T-helper 1 cell treated with Interleukin-12 subunit alpha and Interleukin-12 subunit beta and Interleukin-4 antibody, amounts not matched to agents 30 μg/mL and 1 μg/mL, for 36 hours (primary cell): ENCODE results near the gene STK17A.

Experiments
- H3K27ac Mint-ChIP-seq: one replicate; pipeline ENCODE4 v1.8.0; 2021; ENCODE audit warnings: mild to moderate bottlenecking, mixed read lengths
- H3K27me3 Mint-ChIP-seq: one replicate; pipeline ENCODE4 v1.8.0; 2021; ENCODE audit warnings: low read depth, mixed read lengths
- H3K36me3 Mint-ChIP-seq: one replicate; pipeline ENCODE4 v1.8.0; 2021; ENCODE audit warnings: low read depth, mixed read lengths
- H3K4me1 Mint-ChIP-seq: one replicate; pipeline ENCODE4 v1.8.0; 2021; ENCODE audit warnings: low read depth, mixed read lengths
- H3K4me3 Mint-ChIP-seq: one replicate; pipeline ENCODE4 v1.8.0; 2021; ENCODE audit warnings: mild to moderate bottlenecking, moderate library complexity, mixed read lengths
- H3K9me3 Mint-ChIP-seq: one replicate; pipeline ENCODE4 v1.8.0; 2021; ENCODE audit warnings: mixed read lengths

STK17A gene

DNA sequence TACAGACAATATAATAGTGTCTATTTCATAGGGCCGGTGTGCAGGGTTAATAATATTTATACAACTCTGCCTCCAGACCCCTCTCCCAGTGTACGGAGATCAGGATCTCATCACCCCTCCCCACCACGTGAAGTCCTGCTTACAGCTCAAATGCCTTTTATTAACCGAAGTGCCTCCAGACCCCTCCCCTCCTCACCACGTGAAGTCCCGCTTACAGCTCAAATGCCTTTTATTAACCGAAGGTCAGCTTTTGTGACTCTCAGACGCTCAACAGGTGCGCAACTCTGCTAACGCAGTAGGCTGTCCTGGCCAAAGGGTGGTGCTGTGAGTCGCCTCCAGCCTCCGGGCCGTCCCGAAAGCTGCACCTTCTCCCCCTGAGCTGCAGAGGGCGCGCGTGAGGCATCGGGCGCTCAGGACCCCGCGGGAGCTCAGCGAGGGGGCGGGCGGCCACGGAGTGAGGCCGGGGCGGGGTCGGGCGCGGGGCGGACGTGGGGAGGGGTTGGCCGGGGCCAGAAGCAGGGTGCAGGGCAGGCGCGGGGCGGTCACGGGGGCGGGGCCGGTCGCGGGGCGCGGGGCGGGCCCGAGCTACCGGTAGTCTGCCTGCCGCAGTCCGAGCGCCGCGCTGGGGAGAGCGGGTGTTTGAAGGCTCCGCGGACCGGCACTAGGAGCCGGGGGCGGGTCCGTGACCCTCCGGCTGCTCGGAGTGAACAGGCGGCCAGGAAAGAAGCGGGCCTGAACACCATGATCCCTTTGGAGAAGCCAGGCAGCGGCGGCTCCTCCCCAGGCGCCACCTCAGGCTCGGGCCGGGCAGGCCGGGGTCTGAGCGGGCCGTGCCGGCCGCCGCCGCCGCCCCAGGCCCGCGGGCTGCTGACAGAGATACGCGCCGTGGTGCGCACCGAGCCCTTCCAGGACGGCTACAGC is at the start of gene STK17A:
Gene STK17A, plus strand, starts transcription at position 606 of the 921 bp plus-strand sequence. Its CDS starts 136 bp downstream, at position 742.
- Mint-ChIP-seq H3K27ac (peak within 1 kb of the TSS; percentile 97), H3K4me3 (peak within 1 kb of the TSS; percentile 91), H3K27me3 (peaks cover 24% of the 10 kb centered on the region), H3K36me3 (peaks cover 32% of the 10 kb centered on the region), H3K4me1 (peaks cover 30% of the 10 kb centered on the region), H3K9me3 (no peaks in the 10 kb centered on the region)

DNA sequence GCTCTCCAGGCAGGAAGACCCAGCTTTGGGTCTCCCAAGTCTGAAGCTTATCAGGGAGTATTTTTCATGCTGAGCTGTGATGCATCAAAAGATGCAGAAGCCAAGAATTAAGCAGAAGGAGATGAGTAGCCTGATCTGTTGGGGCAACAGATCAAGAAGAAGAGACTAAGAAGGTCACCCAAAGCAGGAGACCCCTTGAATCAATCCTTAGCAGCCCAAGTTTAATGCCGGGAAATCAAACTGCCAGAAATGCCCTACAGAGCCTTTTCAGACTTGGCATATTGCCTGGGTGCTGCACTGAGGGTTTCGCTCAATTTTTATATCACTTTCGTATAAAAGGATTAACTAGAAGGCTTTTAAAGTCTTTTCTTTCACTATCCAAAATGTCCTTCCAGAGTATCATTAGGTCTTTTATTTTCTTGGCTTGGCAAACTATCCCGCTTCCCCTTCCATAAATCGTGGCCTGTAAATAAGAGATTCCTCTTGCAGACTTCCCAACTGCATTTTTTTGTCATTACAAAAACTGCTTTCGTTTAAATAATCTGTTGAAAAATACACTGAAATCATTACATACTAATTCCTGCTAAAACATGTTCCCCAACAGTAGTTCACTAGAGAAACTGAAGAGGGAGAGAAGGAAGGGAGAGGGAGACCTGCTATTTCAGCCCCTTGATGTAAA is 49.0 kb upstream of the STK17A start:
- H3K36me3 Mint-ChIP-seq = no peaks in the 10 kb centered on the region
- H3K27ac Mint-ChIP-seq = no peak overlapping the region
- H3K4me3 Mint-ChIP-seq = no peak overlapping the region
- no peaks in the 10 kb centered on the region for H3K9me3 Mint-ChIP-seq
- H3K27me3 Mint-ChIP-seq = peaks cover 4% of the 10 kb centered on the region
- no peaks in the 10 kb centered on the region for H3K4me1 Mint-ChIP-seq

- Mint-ChIP-seq H3K4me1 (no peaks in the 10 kb centered on the region), H3K27ac (no peak overlapping the region), H3K27me3 (peaks cover 4% of the 10 kb centered on the region), H3K36me3 (no peaks in the 10 kb centered on the region), H3K9me3 (no peaks in the 10 kb centered on the region), H3K4me3 (no peak overlapping the region)
These were observed 47.9 kb upstream of the STK17A start for GRCh38 chr7:43535031-43535451.

DNA sequence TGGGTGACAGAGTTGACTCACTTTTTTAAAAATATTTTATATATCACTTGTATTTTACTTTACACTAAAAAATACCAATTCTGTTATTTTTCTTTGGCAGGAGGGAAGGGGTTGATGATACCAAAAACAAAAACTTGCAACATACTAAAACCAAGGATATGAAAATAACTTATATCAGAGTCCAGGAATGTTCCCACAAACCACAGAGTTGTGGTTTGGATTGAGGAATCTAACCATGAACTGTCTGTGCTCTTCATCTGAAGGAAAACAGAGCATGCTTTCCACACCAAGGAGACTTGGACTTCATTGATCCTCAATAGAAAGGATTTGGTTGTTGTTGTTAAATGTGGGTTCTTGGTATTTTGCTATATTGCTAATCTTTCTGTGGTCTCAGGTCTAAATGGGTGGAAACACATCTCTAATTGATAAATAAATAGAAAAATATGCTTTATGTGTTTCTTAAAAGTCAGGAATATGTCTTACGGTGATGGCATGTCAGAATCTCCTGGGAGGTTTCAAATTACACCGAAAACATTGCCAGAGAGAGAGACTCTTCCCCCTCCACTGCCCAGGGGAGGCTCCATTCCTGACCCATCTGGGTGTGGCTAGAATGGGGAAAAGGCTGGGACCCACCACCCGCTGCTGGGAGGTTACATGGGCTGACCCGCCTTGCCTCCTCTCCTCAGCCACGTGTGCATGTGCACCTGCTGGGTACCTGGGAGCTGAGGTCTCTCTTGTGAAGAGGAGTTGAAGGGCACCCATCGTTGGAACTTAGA is 46.9 kb upstream of the STK17A start:
- H3K27ac Mint-ChIP-seq = no peak overlapping the region
- H3K27me3 Mint-ChIP-seq = peaks cover 5% of the 10 kb centered on the region
- H3K36me3 Mint-ChIP-seq = no peaks in the 10 kb centered on the region
- H3K9me3 Mint-ChIP-seq = no peaks in the 10 kb centered on the region
- no peak overlapping the region for H3K4me3 Mint-ChIP-seq
- no peaks in the 10 kb centered on the region for H3K4me1 Mint-ChIP-seq

DNA sequence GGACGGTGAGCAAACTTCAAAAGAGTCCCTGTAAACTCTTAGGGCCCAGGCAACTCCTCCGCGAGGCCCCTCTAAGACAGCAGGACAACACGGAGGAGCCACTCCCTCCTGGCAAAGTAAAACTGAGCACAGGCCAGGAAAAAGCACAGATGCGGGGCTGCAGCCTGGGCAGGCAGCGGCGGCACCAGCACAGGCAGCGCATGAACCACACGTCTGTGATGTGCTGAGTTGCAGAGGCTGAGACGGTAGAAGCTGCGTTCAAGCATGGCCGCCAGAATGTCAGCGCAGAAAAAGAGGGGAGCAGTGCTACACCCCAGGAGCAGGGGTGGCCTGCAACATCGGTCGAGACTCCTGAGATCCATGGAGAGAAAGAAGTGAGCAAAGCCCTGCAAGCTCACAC is 46.1 kb upstream of the STK17A start:
- Mint-ChIP-seq H3K27ac (no peak overlapping the region), H3K4me1 (no peaks in the 10 kb centered on the region), H3K27me3 (peaks cover 7% of the 10 kb centered on the region), H3K4me3 (no peak overlapping the region), H3K9me3 (no peaks in the 10 kb centered on the region), H3K36me3 (no peaks in the 10 kb centered on the region)

DNA sequence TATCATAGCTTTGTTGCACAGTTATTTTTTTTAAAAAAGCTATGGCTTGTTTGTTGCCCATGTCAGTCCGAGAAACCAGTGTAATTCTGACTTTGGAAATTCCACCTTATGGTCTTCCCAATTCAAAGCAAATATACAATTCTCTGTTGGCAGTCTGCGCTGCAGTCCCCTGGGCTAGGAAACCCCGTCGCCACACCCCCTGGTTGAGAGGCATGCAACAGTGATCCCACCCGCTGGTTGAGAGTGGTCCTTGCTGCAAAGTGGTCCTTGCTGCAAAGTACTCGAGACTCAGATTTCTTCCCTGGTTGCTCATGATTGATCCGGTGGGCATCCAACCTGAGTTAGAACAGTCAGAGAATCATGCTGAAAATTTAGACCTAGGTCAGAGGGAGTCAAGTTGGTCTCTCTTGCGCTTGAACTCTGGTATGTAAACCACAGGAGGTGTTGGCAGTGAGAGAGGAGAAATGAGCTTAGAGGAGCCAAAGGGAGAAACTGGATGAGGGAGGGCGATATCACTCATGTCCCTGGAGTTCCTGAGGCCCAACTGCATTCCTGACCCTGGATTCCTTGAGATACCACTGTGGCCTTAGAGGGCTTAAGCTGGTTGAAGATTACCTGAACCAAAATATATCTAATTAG is 45.0 kb upstream of the STK17A start:
- Mint-ChIP-seq H3K27ac (no peak overlapping the region), H3K4me1 (no peaks in the 10 kb centered on the region), H3K27me3 (peaks cover 12% of the 10 kb centered on the region), H3K36me3 (no peaks in the 10 kb centered on the region), H3K9me3 (no peaks in the 10 kb centered on the region), H3K4me3 (no peak overlapping the region)

DNA sequence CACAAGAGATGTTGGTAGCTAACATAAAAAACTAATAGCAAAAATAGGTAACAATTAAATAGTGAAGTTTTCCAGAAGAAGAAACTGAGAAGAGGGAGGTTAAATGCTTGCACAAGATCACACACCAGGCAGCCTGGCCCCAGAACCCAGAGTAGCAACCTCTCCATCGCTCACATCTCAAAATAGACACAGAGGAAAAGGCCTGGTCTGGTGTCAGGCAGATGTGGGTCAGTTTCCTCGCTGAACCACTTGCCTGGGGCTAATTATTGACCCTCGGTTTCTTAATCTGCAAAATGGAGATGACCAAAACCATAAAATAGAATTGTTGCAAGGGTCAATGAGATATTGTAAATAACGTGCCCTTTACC is 44.5 kb upstream of the STK17A start:
- Mint-ChIP-seq H3K4me3 (no peak overlapping the region), H3K36me3 (no peaks in the 10 kb centered on the region), H3K9me3 (no peaks in the 10 kb centered on the region), H3K27ac (no peak overlapping the region), H3K27me3 (peaks cover 12% of the 10 kb centered on the region), H3K4me1 (no peaks in the 10 kb centered on the region)

- Mint-ChIP-seq H3K27me3 (peaks cover 22% of the 10 kb centered on the region), H3K4me3 (no peak overlapping the region), H3K27ac (no peak overlapping the region), H3K36me3 (no peaks in the 10 kb centered on the region), H3K4me1 (no peaks in the 10 kb centered on the region), H3K9me3 (no peaks in the 10 kb centered on the region)
These were observed 42.4 kb upstream of the STK17A start for GRCh38 chr7:43540471-43540870.

- peaks cover 35% of the 10 kb centered on the region for H3K27me3 Mint-ChIP-seq
- H3K9me3 Mint-ChIP-seq = no peaks in the 10 kb centered on the region
- no peaks in the 10 kb centered on the region for H3K36me3 Mint-ChIP-seq
- no peak overlapping the region for H3K4me3 Mint-ChIP-seq
- H3K4me1 Mint-ChIP-seq = no peaks in the 10 kb centered on the region
- no peak overlapping the region for H3K27ac Mint-ChIP-seq
These were observed 40.2 kb upstream of the STK17A start for GRCh38 chr7:43542716-43543115.

- Mint-ChIP-seq H3K36me3 (no peaks in the 10 kb centered on the region), H3K4me1 (no peaks in the 10 kb centered on the region), H3K4me3 (no peak overlapping the region), H3K27ac (no peak overlapping the region), H3K27me3 (peaks cover 38% of the 10 kb centered on the region), H3K9me3 (no peaks in the 10 kb centered on the region)
These were observed 36.7 kb upstream of the STK17A start for GRCh38 chr7:43546231-43546630.

- H3K4me3 Mint-ChIP-seq = no peak overlapping the region
- H3K9me3 Mint-ChIP-seq = no peaks in the 10 kb centered on the region
- H3K36me3 Mint-ChIP-seq = no peaks in the 10 kb centered on the region
- peaks cover 15% of the 10 kb centered on the region for H3K4me1 Mint-ChIP-seq
- H3K27me3 Mint-ChIP-seq = peaks cover 23% of the 10 kb centered on the region
- no peak overlapping the region for H3K27ac Mint-ChIP-seq
These were observed 32.5 kb upstream of the STK17A start for GRCh38 chr7:43550427-43550826.

DNA sequence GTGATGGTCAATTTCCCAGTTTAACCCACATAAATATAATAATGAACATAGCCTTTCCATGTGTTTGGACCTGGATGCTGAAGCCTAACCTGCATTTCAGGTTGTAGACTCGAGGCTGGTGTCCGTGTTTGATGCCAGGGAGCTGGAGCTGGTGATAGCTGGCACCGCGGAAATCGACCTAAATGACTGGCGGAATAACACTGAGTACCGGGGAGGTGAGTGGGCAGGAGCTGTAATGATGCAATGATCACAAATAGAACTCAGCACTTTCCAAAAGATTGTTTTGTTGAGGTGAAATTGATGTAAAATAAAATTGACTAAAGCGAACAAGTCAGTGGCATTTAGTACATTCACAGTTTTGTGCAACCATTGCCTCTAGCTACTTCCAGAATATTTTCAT is 30.8 kb upstream of the STK17A start:
- Mint-ChIP-seq H3K27ac (no peak overlapping the region), H3K9me3 (no peaks in the 10 kb centered on the region), H3K27me3 (peaks cover 16% of the 10 kb centered on the region), H3K4me3 (no peak overlapping the region), H3K4me1 (peaks cover 16% of the 10 kb centered on the region), H3K36me3 (no peaks in the 10 kb centered on the region)

- H3K36me3 Mint-ChIP-seq = no peaks in the 10 kb centered on the region
- H3K4me1 Mint-ChIP-seq = peaks cover 16% of the 10 kb centered on the region
- H3K27me3 Mint-ChIP-seq = peaks cover 15% of the 10 kb centered on the region
- H3K9me3 Mint-ChIP-seq = no peaks in the 10 kb centered on the region
- no peak overlapping the region for H3K27ac Mint-ChIP-seq
- H3K4me3 Mint-ChIP-seq = no peak overlapping the region
These were observed 28.9 kb upstream of the STK17A start for GRCh38 chr7:43553999-43554398.

- H3K27ac Mint-ChIP-seq = peak overlapping the region; percentile 3
- H3K9me3 Mint-ChIP-seq = no peaks in the 10 kb centered on the region
- no peaks in the 10 kb centered on the region for H3K36me3 Mint-ChIP-seq
- peaks cover 14% of the 10 kb centered on the region for H3K27me3 Mint-ChIP-seq
- peaks cover 16% of the 10 kb centered on the region for H3K4me1 Mint-ChIP-seq
- H3K4me3 Mint-ChIP-seq = no peak overlapping the region
These were observed 28.5 kb upstream of the STK17A start for GRCh38 chr7:43554423-43554822.
